ENCODE results near the gene AGAP1. TPM values are rescaled to one million over a fixed set of nuclear protein-coding genes. Genes with fewer than 3 reads are reported as not detected.

Gene AGAP1
- total and polyA plus RNA-seq, 7 donors, result 4.2 to 21.6 (median 16.6) TPM

DNA sequence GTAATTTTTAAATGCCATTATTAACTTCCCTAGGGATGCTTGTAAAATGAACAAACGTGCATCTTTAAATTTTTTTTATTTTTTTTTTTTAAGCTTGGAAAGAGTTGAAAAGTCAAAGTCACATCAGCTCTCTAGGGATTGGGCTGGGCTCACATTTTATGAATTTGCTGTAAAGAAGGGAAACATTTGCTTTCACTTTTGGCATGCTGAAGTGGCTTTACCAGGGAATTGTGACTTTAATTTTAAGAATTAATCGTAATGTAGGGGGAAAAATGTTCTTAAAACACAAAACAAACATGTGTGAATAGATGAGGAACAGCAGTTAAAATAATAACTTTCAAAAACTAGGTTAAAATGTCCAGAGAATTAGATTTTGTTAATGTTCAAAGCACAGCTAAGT lies 123.0 kb downstream of the AGAP1 start:
- no peak for ATAC-seq
- Histone ChIP-seq H3K36me3 (ENCODE audit: insufficient read depth in 1 of 2, low read depth in 1 of 2) (no peaks in the 10 kb centered on the region), H3K4me1 (peaks cover 25% of the 10 kb centered on the region), H3K9me3 (no peaks in the 10 kb centered on the region), H3K27ac (peak overlapping the region; percentile 7), H3K27me3 (ENCODE audit: insufficient read depth in 3 of 3, low read length in 2 of 3) (no peaks in the 10 kb centered on the region), H3K4me3 (no peak overlapping the region)
- WGBS, 3 donors, result 48 to 55% (median 48%) methylated on average over 2 of the region's 2 CpGs
- intact Hi-C loops (cut with DNase I), result no loop called here
- no peak for DNase-seq
- TF ChIP-seq, protein P1, sequence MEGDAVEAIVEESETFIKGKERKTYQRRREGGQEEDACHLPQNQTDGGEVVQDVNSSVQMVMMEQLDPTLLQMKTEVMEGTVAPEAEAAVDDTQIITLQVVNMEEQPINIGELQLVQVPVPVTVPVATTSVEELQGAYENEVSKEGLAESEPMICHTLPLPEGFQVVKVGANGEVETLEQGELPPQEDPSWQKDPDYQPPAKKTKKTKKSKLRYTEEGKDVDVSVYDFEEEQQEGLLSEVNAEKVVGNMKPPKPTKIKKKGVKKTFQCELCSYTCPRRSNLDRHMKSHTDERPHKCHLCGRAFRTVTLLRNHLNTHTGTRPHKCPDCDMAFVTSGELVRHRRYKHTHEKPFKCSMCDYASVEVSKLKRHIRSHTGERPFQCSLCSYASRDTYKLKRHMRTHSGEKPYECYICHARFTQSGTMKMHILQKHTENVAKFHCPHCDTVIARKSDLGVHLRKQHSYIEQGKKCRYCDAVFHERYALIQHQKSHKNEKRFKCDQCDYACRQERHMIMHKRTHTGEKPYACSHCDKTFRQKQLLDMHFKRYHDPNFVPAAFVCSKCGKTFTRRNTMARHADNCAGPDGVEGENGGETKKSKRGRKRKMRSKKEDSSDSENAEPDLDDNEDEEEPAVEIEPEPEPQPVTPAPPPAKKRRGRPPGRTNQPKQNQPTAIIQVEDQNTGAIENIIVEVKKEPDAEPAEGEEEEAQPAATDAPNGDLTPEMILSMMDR (IDR thresholded peaks at IDR 0.05), result no peak

DNA sequence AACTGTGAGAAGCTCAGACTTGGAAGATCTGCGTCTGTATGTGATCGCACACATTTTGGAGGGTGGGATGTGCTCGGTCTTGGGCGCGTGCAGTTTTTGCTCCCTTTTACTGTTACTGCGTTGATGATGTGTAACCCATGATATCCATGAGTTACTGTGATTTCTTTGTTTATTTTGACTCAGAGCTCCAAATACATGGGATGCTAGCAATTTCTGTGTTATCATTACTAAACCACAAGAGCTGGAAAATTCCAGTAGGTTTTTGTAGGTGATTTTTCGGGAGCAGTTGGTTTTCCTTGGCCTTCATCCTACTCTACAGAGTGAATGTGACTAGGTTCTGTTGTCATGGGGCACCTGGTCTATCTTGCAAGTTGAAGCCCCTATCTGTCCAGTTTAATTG lies 124.2 kb downstream of the AGAP1 start:
- H3K9me3 ChIP-seq, result no peaks in the 10 kb centered on the region
- peaks cover 29% of the 10 kb centered on the region for H3K4me1 ChIP-seq
- intact Hi-C loops (cut with DNase I), result no loop called here
- ATAC-seq, result no peak
- no peaks in the 10 kb centered on the region for H3K36me3 ChIP-seq (ENCODE audit: insufficient read depth in 1 of 2, low read depth in 1 of 2)
- H3K4me3 ChIP-seq, result no peak overlapping the region
- TF ChIP-seq, protein P1 (IDR thresholded peaks at IDR 0.05), result no peak
- DNase-seq, result no peak
- 89 to 98% (median 97%) methylated on average over 7 of the region's 7 CpGs for WGBS, 3 donors
- H3K27ac ChIP-seq, result no peak overlapping the region
- no peaks in the 10 kb centered on the region for H3K27me3 ChIP-seq (ENCODE audit: insufficient read depth in 3 of 3, low read length in 2 of 3)

GRCh38 chr2:235619544-235619943 lies 125.7 kb downstream of the AGAP1 start:
- Histone ChIP-seq H3K4me3 (no peak overlapping the region), H3K27ac (no peak overlapping the region), H3K9me3 (no peaks in the 10 kb centered on the region), H3K36me3 (ENCODE audit: insufficient read depth in 1 of 2, low read depth in 1 of 2) (no peaks in the 10 kb centered on the region), H3K27me3 (ENCODE audit: insufficient read depth in 3 of 3, low read length in 2 of 3) (no peaks in the 10 kb centered on the region), H3K4me1 (peaks cover 30% of the 10 kb centered on the region)
- TF ChIP-seq, protein P1 (IDR thresholded peaks at IDR 0.05), result no peak
- DNase-seq (no peak), ATAC-seq (no peak)
- 63 to 72% (median 67%) methylated on average over 6 of the region's 6 CpGs for WGBS, 3 donors
- intact Hi-C loops (cut with DNase I), result no loop called here

DNA sequence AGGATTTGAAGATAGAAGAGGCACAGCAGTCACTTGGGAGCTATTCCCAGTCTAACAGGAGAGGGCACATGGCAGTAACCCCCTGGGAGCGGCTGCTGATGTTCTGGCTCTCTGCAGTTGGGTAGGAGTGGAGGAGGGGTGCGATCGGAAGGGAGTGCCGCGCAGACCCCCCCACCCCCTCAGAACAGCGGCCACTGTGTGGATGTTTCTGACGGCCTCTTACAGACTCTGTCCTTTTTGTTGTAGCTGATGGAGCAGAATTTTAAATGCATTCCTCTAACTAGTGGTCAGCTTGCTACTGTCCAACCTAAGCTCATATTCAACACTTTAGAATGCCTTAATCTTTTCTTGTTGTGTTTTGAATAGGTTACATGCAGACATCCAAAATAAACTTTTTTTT lies 127.9 kb downstream of the AGAP1 start:
- Histone ChIP-seq H3K36me3 (ENCODE audit: insufficient read depth in 1 of 2, low read depth in 1 of 2) (no peaks in the 10 kb centered on the region), H3K4me3 (no peak overlapping the region), H3K27ac (no peak overlapping the region), H3K27me3 (ENCODE audit: insufficient read depth in 3 of 3, low read length in 2 of 3) (no peaks in the 10 kb centered on the region), H3K9me3 (peaks cover 2% of the 10 kb centered on the region), H3K4me1 (peaks cover 13% of the 10 kb centered on the region)
- WGBS, 3 donors, result 76 to 87% (median 80%) methylated on average over 7 of the region's 7 CpGs
- TF ChIP-seq, protein P1 (IDR thresholded peaks at IDR 0.05), result no peak
- ATAC-seq (no peak), DNase-seq (no peak)
- intact Hi-C loops (cut with DNase I), result no loop called here

GRCh38 chr2:235623111-235623510 lies 129.3 kb downstream of the AGAP1 start:
- Histone ChIP-seq H3K27ac (no peak overlapping the region), H3K36me3 (ENCODE audit: insufficient read depth in 1 of 2, low read depth in 1 of 2) (no peaks in the 10 kb centered on the region), H3K4me1 (peaks cover 13% of the 10 kb centered on the region), H3K9me3 (peaks cover 2% of the 10 kb centered on the region), H3K27me3 (ENCODE audit: insufficient read depth in 3 of 3, low read length in 2 of 3) (no peaks in the 10 kb centered on the region), H3K4me3 (no peak overlapping the region)
- ATAC-seq (no peak), DNase-seq (no peak)
- TF ChIP-seq, protein P1 (IDR thresholded peaks at IDR 0.05), result no peak
- 23 to 53% (median 30%) methylated on average over 9 of the region's 9 CpGs for WGBS, 3 donors
- intact Hi-C loops (cut with DNase I), result no loop called here
